ENCODE data around the gene SPPL3.
A peak's percentile ranks its signal among the peaks of the same experiment; 100 is the strongest.
"Not testable (repeated sequence)": the region's sequence is repeated elsewhere in the genome, so short reads cannot be mapped to it uniquely, and the experiment has no call there.

The SPPL3 gene

GRCh38 chr12:120734210-120734609 is 169.9 kb downstream of the SPPL3 start:
- no peak for DNase-seq (ENCODE audit: extremely low read depth, insufficient read length)
- Histone ChIP-seq H3K27me3 (replicated peaks; ENCODE audit: control insufficient read depth, insufficient read depth, low read length) (no peaks in the 10 kb centered on the region), H3K4me3 (replicated peaks; ENCODE audit: low read depth, low read length) (no peak overlapping the region), H3K36me3 (ENCODE audit: control insufficient read depth, insufficient read depth, low read length) (peaks cover 2% of the 10 kb centered on the region)
- no peak for TF ChIP-seq CTCF (IDR thresholded peaks at IDR 0.05; ENCODE audit: insufficient read depth, low read length, poor library complexity, severe bottlenecking)

DNA sequence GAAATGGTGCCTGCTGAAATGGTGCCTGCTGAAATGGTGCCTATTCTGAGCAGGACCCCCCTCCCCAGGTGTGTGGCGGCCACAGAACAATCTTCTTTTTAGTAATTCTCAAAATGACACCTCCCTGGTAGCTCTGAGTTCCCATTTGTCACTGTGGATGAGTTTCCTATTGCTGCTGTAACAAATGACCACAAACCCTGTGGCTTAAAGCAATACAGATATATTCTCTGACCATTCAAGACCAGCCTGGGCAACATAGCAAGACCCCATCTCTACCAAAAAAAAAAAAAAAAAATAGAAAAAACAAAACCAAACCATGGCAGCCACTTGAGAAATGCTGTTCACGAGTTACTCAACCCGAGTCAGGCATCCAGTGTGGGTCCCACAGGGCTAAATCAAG is 170.6 kb downstream of the SPPL3 start:
- TF ChIP-seq CTCF (IDR thresholded peaks at IDR 0.05; ENCODE audit: insufficient read depth, low read length, poor library complexity, severe bottlenecking), result no peak
- Histone ChIP-seq H3K27me3 (replicated peaks; ENCODE audit: control insufficient read depth, insufficient read depth, low read length) (no peaks in the 10 kb centered on the region), H3K36me3 (ENCODE audit: control insufficient read depth, insufficient read depth, low read length) (peaks cover 4% of the 10 kb centered on the region), H3K4me3 (replicated peaks; ENCODE audit: low read depth, low read length) (no peak overlapping the region)
- no peak for DNase-seq (ENCODE audit: extremely low read depth, insufficient read length)

DNA sequence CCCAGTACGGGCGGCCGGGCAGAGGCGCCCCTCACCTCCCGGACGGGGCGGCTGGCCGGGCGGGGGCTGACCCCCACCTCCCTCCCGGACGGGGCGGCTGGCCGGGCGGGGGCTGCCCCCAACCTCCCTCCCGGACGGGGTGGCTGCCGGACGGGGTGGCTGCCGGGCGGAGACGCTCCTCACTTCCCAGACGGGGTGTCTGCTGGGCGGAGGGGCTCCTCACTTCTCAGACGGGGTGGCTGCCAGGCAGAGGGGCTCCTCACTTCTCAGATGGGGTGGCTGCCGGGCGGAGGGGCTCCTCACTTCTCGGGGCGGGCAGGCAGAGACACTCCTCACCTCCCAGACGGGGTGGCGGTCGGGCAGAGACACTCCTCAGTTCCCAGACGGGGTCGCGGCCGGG is 172.0 kb downstream of the SPPL3 start:
- H3K4me3 ChIP-seq (replicated peaks; ENCODE audit: low read depth, low read length); H3K36me3 ChIP-seq (ENCODE audit: control insufficient read depth, insufficient read depth, low read length); DNase-seq (ENCODE audit: extremely low read depth, insufficient read length); H3K27me3 ChIP-seq (replicated peaks; ENCODE audit: control insufficient read depth, insufficient read depth, low read length): not testable (repeated sequence)

DNA sequence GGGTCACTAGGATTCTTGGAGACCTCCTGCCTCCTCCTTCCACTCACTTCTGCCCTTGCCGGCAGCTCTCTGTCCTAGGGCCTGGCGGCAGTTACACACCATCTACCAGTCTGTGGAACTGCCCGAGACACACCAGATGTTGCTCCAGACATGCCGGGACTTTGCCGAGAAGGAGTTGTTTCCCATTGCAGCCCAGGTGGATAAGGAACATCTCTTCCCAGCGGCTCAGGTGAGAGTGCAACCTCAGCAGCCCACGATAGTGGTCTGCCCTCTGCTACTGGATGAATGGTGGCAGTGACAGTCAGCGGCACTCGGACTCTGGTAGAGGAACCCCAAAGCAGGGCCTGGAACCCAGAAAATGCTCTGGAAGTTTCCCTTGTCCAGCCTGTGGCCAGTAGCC is 177.2 kb downstream of the SPPL3 start:
- H3K4me3 ChIP-seq (replicated peaks; ENCODE audit: low read depth, low read length), result no peak overlapping the region

DNA sequence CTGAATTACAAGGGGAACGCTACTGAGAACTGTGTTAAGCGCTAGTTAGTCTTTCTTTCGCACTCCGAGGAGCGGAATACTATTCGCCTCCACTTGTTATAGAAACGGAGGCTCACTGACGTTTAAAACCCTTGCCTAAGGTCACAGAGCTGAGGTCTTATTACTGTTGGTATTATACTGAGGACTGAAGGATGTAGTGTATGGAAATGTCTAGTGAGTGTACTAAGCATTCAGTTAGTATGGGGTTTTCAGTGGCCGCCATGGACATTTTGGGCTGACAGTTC is 177.7 kb downstream of the SPPL3 start:
- Histone ChIP-seq H3K4me3 (replicated peaks; ENCODE audit: low read depth, low read length) (no peak overlapping the region), H3K36me3 (ENCODE audit: control insufficient read depth, insufficient read depth, low read length) (peaks cover 12% of the 10 kb centered on the region), H3K27me3 (replicated peaks; ENCODE audit: control insufficient read depth, insufficient read depth, low read length) (no peaks in the 10 kb centered on the region)
- DNase-seq (ENCODE audit: extremely low read depth, insufficient read length), result no peak
- TF ChIP-seq CTCF (IDR thresholded peaks at IDR 0.05; ENCODE audit: insufficient read depth, low read length, poor library complexity, severe bottlenecking), result no peak

More for the DNA sequence above, 177.2 kb downstream of the SPPL3 start:
- no peak for DNase-seq (ENCODE audit: extremely low read depth, insufficient read length)
- TF ChIP-seq CTCF (IDR thresholded peaks at IDR 0.05; ENCODE audit: insufficient read depth, low read length, poor library complexity, severe bottlenecking), result no peak
- no peaks in the 10 kb centered on the region for H3K27me3 ChIP-seq (replicated peaks; ENCODE audit: control insufficient read depth, insufficient read depth, low read length)
- peaks cover 10% of the 10 kb centered on the region for H3K36me3 ChIP-seq (ENCODE audit: control insufficient read depth, insufficient read depth, low read length)

- Histone ChIP-seq H3K27me3 (replicated peaks; ENCODE audit: control insufficient read depth, insufficient read depth, low read length) (no peaks in the 10 kb centered on the region), H3K4me3 (replicated peaks; ENCODE audit: low read depth, low read length) (peak within 1 kb of the TSS; percentile 66), H3K36me3 (ENCODE audit: control insufficient read depth, insufficient read depth, low read length) (peaks cover 16% of the 10 kb centered on the region)
- DNase-seq (ENCODE audit: extremely low read depth, insufficient read length), result peak; percentile 90
- no peak for TF ChIP-seq CTCF (IDR thresholded peaks at IDR 0.05; ENCODE audit: insufficient read depth, low read length, poor library complexity, severe bottlenecking)
Measured at GRCh38 chr12:120725659-120726509, 178.3 kb downstream of the SPPL3 start, which contains the start of gene ACADS. ACADS (plus strand) TSS chr12:120725826; CDS start chr12:120725886, 60 bp downstream.
